NB4 (cell line): ENCODE data around the gene NOA1.

Experiments used
- MAX ChIP-seq: IDR thresholded peaks from 2 replicates; pipeline ENCODE4 v1.6.1; 2011; ENCODE audit warnings: low read depth, low read length
- MYC ChIP-seq: IDR thresholded peaks from 2 replicates; pipeline ENCODE4 v1.6.1; 2011; ENCODE audit warnings: low read depth, low read length
- POLR2A ChIP-seq: IDR thresholded peaks from 2 replicates; pipeline ENCODE4 v1.6.1; 2011; ENCODE audit warnings: mild to moderate bottlenecking; ENCODE audit not compliant: insufficient read length; ENCODE audit errors: extremely low read depth
- TF ChIP-seq, protein P1 (sequence below): IDR thresholded peaks from one replicate; pipeline ENCODE4 v1.5.1; 2012; ENCODE audit warnings: low read depth, low read length

- TF ChIP-seq, protein P1, sequence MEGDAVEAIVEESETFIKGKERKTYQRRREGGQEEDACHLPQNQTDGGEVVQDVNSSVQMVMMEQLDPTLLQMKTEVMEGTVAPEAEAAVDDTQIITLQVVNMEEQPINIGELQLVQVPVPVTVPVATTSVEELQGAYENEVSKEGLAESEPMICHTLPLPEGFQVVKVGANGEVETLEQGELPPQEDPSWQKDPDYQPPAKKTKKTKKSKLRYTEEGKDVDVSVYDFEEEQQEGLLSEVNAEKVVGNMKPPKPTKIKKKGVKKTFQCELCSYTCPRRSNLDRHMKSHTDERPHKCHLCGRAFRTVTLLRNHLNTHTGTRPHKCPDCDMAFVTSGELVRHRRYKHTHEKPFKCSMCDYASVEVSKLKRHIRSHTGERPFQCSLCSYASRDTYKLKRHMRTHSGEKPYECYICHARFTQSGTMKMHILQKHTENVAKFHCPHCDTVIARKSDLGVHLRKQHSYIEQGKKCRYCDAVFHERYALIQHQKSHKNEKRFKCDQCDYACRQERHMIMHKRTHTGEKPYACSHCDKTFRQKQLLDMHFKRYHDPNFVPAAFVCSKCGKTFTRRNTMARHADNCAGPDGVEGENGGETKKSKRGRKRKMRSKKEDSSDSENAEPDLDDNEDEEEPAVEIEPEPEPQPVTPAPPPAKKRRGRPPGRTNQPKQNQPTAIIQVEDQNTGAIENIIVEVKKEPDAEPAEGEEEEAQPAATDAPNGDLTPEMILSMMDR, result no peak
- no peak for TF ChIP-seq POLR2A
- no peak for TF ChIP-seq MAX
- no peak for TF ChIP-seq MYC
These were observed 4.1 kb downstream of the NOA1 start for GRCh38 chr4:56973336-56973735.
